ENCODE data around the gene SERHL2. TPM values are rescaled to one million over a fixed set of nuclear protein-coding genes. Genes with fewer than 3 reads are reported as not detected.

SERHL2 gene
- total and polyA plus RNA-seq, 9 donors = 2.0 to 4.4 (median 2.9) TPM

GRCh38 chr22:42584364-42584940, 30.7 kb downstream of the SERHL2 start:
- 93% methylated on average over 4 of the region's 4 CpGs for WGBS (ENCODE audit: insufficient coverage)
- Histone ChIP-seq H3K27me3 (ENCODE audit: control insufficient read depth, insufficient read depth, low read length) (no peaks in the 10 kb centered on the region), H3K4me1 (ENCODE audit: control insufficient read depth, insufficient read depth, low read length) (peaks cover 10% of the 10 kb centered on the region), H3K9me3 (replicated peaks; ENCODE audit: control insufficient read depth, low read depth, low read length) (no peaks in the 10 kb centered on the region), H3K4me3 (ENCODE audit: low read length) (no peak overlapping the region), H3K36me3 (ENCODE audit: control insufficient read depth, insufficient read depth, low read length) (peaks cover 60% of the 10 kb centered on the region), H3K27ac (ENCODE audit: low read length) (no peak overlapping the region)
- no peak for DNase-seq

GRCh38 chr22:42585096-42585495, 31.3 kb downstream of the SERHL2 start:
- Histone ChIP-seq H3K36me3 (ENCODE audit: control insufficient read depth, insufficient read depth, low read length) (peaks cover 63% of the 10 kb centered on the region), H3K4me1 (ENCODE audit: control insufficient read depth, insufficient read depth, low read length) (peaks cover 10% of the 10 kb centered on the region), H3K27me3 (ENCODE audit: control insufficient read depth, insufficient read depth, low read length) (no peaks in the 10 kb centered on the region), H3K27ac (ENCODE audit: low read length) (no peak overlapping the region), H3K4me3 (ENCODE audit: low read length) (no peak overlapping the region), H3K9me3 (replicated peaks; ENCODE audit: control insufficient read depth, low read depth, low read length) (no peaks in the 10 kb centered on the region)
- WGBS (ENCODE audit: insufficient coverage) = 85% methylated on average over 8 of the region's 8 CpGs
- DNase-seq = no peak

- Histone ChIP-seq H3K27ac (ENCODE audit: low read length) (no peak overlapping the region), H3K4me3 (ENCODE audit: low read length) (no peak overlapping the region), H3K9me3 (replicated peaks; ENCODE audit: control insufficient read depth, low read depth, low read length) (no peaks in the 10 kb centered on the region), H3K36me3 (ENCODE audit: control insufficient read depth, insufficient read depth, low read length) (peaks cover 68% of the 10 kb centered on the region), H3K4me1 (ENCODE audit: control insufficient read depth, insufficient read depth, low read length) (peaks cover 7% of the 10 kb centered on the region), H3K27me3 (ENCODE audit: control insufficient read depth, insufficient read depth, low read length) (no peaks in the 10 kb centered on the region)
- DNase-seq = no peak
- 80% methylated on average over 1 of the region's 4 CpGs for WGBS (ENCODE audit: insufficient coverage)
Observed at GRCh38 chr22:42586381-42586780, 32.6 kb downstream of the SERHL2 start.

- Histone ChIP-seq H3K27me3 (ENCODE audit: control insufficient read depth, insufficient read depth, low read length) (no peaks in the 10 kb centered on the region), H3K4me1 (ENCODE audit: control insufficient read depth, insufficient read depth, low read length) (peaks cover 2% of the 10 kb centered on the region), H3K27ac (ENCODE audit: low read length) (no peak overlapping the region), H3K9me3 (replicated peaks; ENCODE audit: control insufficient read depth, low read depth, low read length) (no peaks in the 10 kb centered on the region), H3K4me3 (ENCODE audit: low read length) (no peak overlapping the region), H3K36me3 (ENCODE audit: control insufficient read depth, insufficient read depth, low read length) (peaks cover 81% of the 10 kb centered on the region)
- 100% methylated on average over 2 of the region's 5 CpGs for WGBS (ENCODE audit: insufficient coverage)
- no peak for DNase-seq
Observed at GRCh38 chr22:42587588-42588175, 33.9 kb downstream of the SERHL2 start.

- Histone ChIP-seq H3K4me3 (ENCODE audit: low read length) (no peak overlapping the region), H3K27me3 (ENCODE audit: control insufficient read depth, insufficient read depth, low read length) (no peaks in the 10 kb centered on the region), H3K36me3 (ENCODE audit: control insufficient read depth, insufficient read depth, low read length) (peaks cover 74% of the 10 kb centered on the region), H3K9me3 (replicated peaks; ENCODE audit: control insufficient read depth, low read depth, low read length) (no peaks in the 10 kb centered on the region), H3K4me1 (ENCODE audit: control insufficient read depth, insufficient read depth, low read length) (peaks cover 7% of the 10 kb centered on the region), H3K27ac (ENCODE audit: low read length) (no peak overlapping the region)
- WGBS (ENCODE audit: insufficient coverage) = 90% methylated on average over 2 of the region's 12 CpGs
- no peak for DNase-seq
Observed at GRCh38 chr22:42591987-42592386, 38.2 kb downstream of the SERHL2 start.

GRCh38 chr22:42595434-42595833, 41.7 kb downstream of the SERHL2 start:
- no peak for DNase-seq
- H3K4me1 ChIP-seq (ENCODE audit: control insufficient read depth, insufficient read depth, low read length) = peaks cover 10% of the 10 kb centered on the region
- H3K27ac ChIP-seq (ENCODE audit: low read length) = no peak overlapping the region
- no peaks in the 10 kb centered on the region for H3K9me3 ChIP-seq (replicated peaks; ENCODE audit: control insufficient read depth, low read depth, low read length)
- peaks cover 73% of the 10 kb centered on the region for H3K36me3 ChIP-seq (ENCODE audit: control insufficient read depth, insufficient read depth, low read length)
- 60% methylated on average over 3 of the region's 3 CpGs for WGBS (ENCODE audit: insufficient coverage)
- H3K4me3 ChIP-seq (ENCODE audit: low read length) = no peak overlapping the region
- H3K27me3 ChIP-seq (ENCODE audit: control insufficient read depth, insufficient read depth, low read length) = no peaks in the 10 kb centered on the region

- peaks cover 71% of the 10 kb centered on the region for H3K36me3 ChIP-seq (ENCODE audit: control insufficient read depth, insufficient read depth, low read length)
- no CpG with 5 or more reads among the region's 5 CpGs for WGBS (ENCODE audit: insufficient coverage)
- no peaks in the 10 kb centered on the region for H3K9me3 ChIP-seq (replicated peaks; ENCODE audit: control insufficient read depth, low read depth, low read length)
- DNase-seq = peak; percentile 92
- no peak overlapping the region for H3K4me3 ChIP-seq (ENCODE audit: low read length)
- peaks cover 10% of the 10 kb centered on the region for H3K4me1 ChIP-seq (ENCODE audit: control insufficient read depth, insufficient read depth, low read length)
- no peak overlapping the region for H3K27ac ChIP-seq (ENCODE audit: low read length)
- no peaks in the 10 kb centered on the region for H3K27me3 ChIP-seq (ENCODE audit: control insufficient read depth, insufficient read depth, low read length)
Observed at GRCh38 chr22:42596336-42596735, 42.6 kb downstream of the SERHL2 start.

GRCh38 chr22:42596863-42597530, 43.2 kb downstream of the SERHL2 start:
- Histone ChIP-seq H3K4me3 (ENCODE audit: low read length) (no peak overlapping the region), H3K36me3 (ENCODE audit: control insufficient read depth, insufficient read depth, low read length) (peaks cover 71% of the 10 kb centered on the region)
- DNase-seq = no peak

GRCh38 chr22:42601879-42602465, 48.2 kb downstream of the SERHL2 start:
- Histone ChIP-seq H3K27me3 (ENCODE audit: control insufficient read depth, insufficient read depth, low read length) (no peaks in the 10 kb centered on the region), H3K4me1 (ENCODE audit: control insufficient read depth, insufficient read depth, low read length) (peaks cover 6% of the 10 kb centered on the region), H3K27ac (ENCODE audit: low read length) (no peak overlapping the region), H3K9me3 (replicated peaks; ENCODE audit: control insufficient read depth, low read depth, low read length) (no peaks in the 10 kb centered on the region), H3K4me3 (ENCODE audit: low read length) (no peak overlapping the region), H3K36me3 (ENCODE audit: control insufficient read depth, insufficient read depth, low read length) (peaks cover 62% of the 10 kb centered on the region)
- 89% methylated on average over 4 of the region's 6 CpGs for WGBS (ENCODE audit: insufficient coverage)
- DNase-seq = no peak

More at GRCh38 chr22:42596863-42597530, 43.2 kb downstream of the SERHL2 start:
- Histone ChIP-seq H3K27me3 (ENCODE audit: control insufficient read depth, insufficient read depth, low read length) (no peaks in the 10 kb centered on the region), H3K4me1 (ENCODE audit: control insufficient read depth, insufficient read depth, low read length) (peaks cover 10% of the 10 kb centered on the region), H3K27ac (ENCODE audit: low read length) (no peak overlapping the region), H3K9me3 (replicated peaks; ENCODE audit: control insufficient read depth, low read depth, low read length) (no peaks in the 10 kb centered on the region)
- WGBS (ENCODE audit: insufficient coverage) = 84% methylated on average over 6 of the region's 11 CpGs

- DNase-seq = no peak
- H3K27me3 ChIP-seq (ENCODE audit: control insufficient read depth, insufficient read depth, low read length) = no peaks in the 10 kb centered on the region
- H3K9me3 ChIP-seq (replicated peaks; ENCODE audit: control insufficient read depth, low read depth, low read length) = no peaks in the 10 kb centered on the region
- peaks cover 3% of the 10 kb centered on the region for H3K4me1 ChIP-seq (ENCODE audit: control insufficient read depth, insufficient read depth, low read length)
- H3K36me3 ChIP-seq (ENCODE audit: control insufficient read depth, insufficient read depth, low read length) = peaks cover 57% of the 10 kb centered on the region
- H3K27ac ChIP-seq (ENCODE audit: low read length) = no peak overlapping the region
- WGBS (ENCODE audit: insufficient coverage) = 81% methylated on average over 1 of the region's 2 CpGs
- no peak overlapping the region for H3K4me3 ChIP-seq (ENCODE audit: low read length)
Observed at GRCh38 chr22:42602470-42602869, 48.7 kb downstream of the SERHL2 start.
